HepG2 (cell line): Measurements from ENCODE around the gene SNX12. TPM values are rescaled to one million over a fixed set of nuclear protein-coding genes. Genes with fewer than 3 reads are reported as not detected.

Experiments
- ATAC-seq: fragments of 200-7000 bp; cut with Tn5 transposase; 3 replicates; pipeline ENCODE4 v1.9.1; 2020; ENCODE audit warnings: mild to moderate bottlenecking, moderate library complexity
- BruUV-seq: library from RNA; stranded (reverse); fragments of 400-500 nt; replicated peaks from 2 replicates; lab custom pipeline; 2021; lab: Mats Ljungman, UMichigan
- CTCF ChIA-PET: fragments of 300-600 bp; formaldehyde crosslinking; extraction: SDS; loops from one replicate; lab custom pipeline; 2021; ENCODE audit warnings: low total read pairs, inconsistent platforms, low intra/inter-chr PET ratio; lab: Yijun Ruan, JAX
- POLR2A ChIA-PET: fragments of 350-600 bp; sonication (Branson Sonifier 250); formaldehyde crosslinking; loops from one replicate; lab custom pipeline; 2020; ENCODE audit warnings: antibody characterized with exemption, inconsistent platforms; lab: Yijun Ruan, JAX
- DNase-seq: peaks from one replicate; pipeline ENCODE4 v3.0.0-alpha.2; 2015; ENCODE audit warnings: low spot score
- FAIRE-seq: peaks from 3 replicates; lab custom pipeline; 2011; peaks lifted over from hg19 to GRCh38; lab: Jason Lieb, UNC
- H2AFZ ChIP-seq: one replicate; pipeline ENCODE4 v1.6.1; 2011; ENCODE audit warnings: low read length, inconsistent platforms
- H3K27ac ChIP-seq: fragments of 300-600 bp; 3 replicates; pipeline ENCODE4 v1.8.0; 2011; ENCODE audit warnings: mixed run types, mild to moderate bottlenecking, mixed read lengths, low read length, inconsistent platforms; ENCODE audit not compliant: insufficient read depth; ENCODE audit errors: extremely low read length
- H3K27me3 ChIP-seq, 2 experiments: fragments of 200-600 bp in 1 of 2; 2 replicates in 1 of 2; 3 replicates in 1 of 2; pipeline versions ENCODE4 v1.6.0 to v1.8.0; 2011; ENCODE audit warnings: low read length in 2 of 2, mild to moderate bottlenecking in 2 of 2, moderate library complexity in 2 of 2, inconsistent platforms in 1 of 2; ENCODE audit not compliant: insufficient read depth in 2 of 2, control insufficient read depth in 1 of 2
- H3K36me3 ChIP-seq, 2 experiments: fragments of 200-600 bp in 1 of 2; replicated peaks in 1 of 2; 2 replicates in 1 of 2; 3 replicates in 1 of 2; pipeline versions ENCODE4 v1.5.1 to v1.8.0; 2011; ENCODE audit warnings: low read length in 2 of 2, inconsistent platforms in 1 of 2; ENCODE audit not compliant: insufficient read depth in 2 of 2, control insufficient read depth in 1 of 2
- H3K4me1 ChIP-seq: 2 replicates; pipeline ENCODE4 v1.5.1; 2012; ENCODE audit warnings: low read length, inconsistent platforms; ENCODE audit not compliant: insufficient read depth
- H3K4me2 ChIP-seq: 2 replicates; pipeline ENCODE4 v1.6.0; 2011; ENCODE audit warnings: low read depth, low read length, inconsistent platforms
- H3K4me3 ChIP-seq, 3 experiments: fragments of 200-600 bp in 1 of 3; sonication (generic), shearing (Covaris generic) in 1 of 3; replicated peaks in 1 of 3; 2 replicates each; pipeline ENCODE4 v1.5.1; 2011 to 2016; ENCODE audit warnings: low read length in 3 of 3, inconsistent platforms in 2 of 3, low read depth in 2 of 3, mild to moderate bottlenecking in 2 of 3, control low read depth in 1 of 3, mixed read lengths in 1 of 3; ENCODE audit not compliant: insufficient read depth in 1 of 3
- H3K79me2 ChIP-seq: one replicate; pipeline ENCODE4 v1.6.1; 2011; ENCODE audit warnings: low read length, inconsistent platforms; ENCODE audit not compliant: insufficient read depth
- H3K9ac ChIP-seq: 2 replicates; pipeline ENCODE4 v1.6.0; 2011; ENCODE audit warnings: mild to moderate bottlenecking, low read depth, low read length, inconsistent platforms; ENCODE audit not compliant: insufficient read depth
- H3K9me3 ChIP-seq: 2 replicates; pipeline ENCODE4 v1.5.1; 2012; ENCODE audit warnings: mild to moderate bottlenecking, low read length
- H4K20me1 ChIP-seq: 2 replicates; pipeline ENCODE4 v1.6.0; 2011; ENCODE audit warnings: inconsistent platforms, mild to moderate bottlenecking, low read length, moderate library complexity; ENCODE audit not compliant: insufficient read depth
- ATF5 ChIP-seq: sonication (generic); formaldehyde crosslinking; IDR thresholded peaks from 2 replicates; pipeline ENCODE4 v1.4.0; 2020; ENCODE audit warnings: mild to moderate bottlenecking, low read depth, missing genetic modification reagents
- ZBTB49 ChIP-seq: sonication (generic); formaldehyde crosslinking; IDR thresholded peaks from 2 replicates; pipeline ENCODE4 v1.4.0; 2020; ENCODE audit warnings: missing genetic modification reagents, borderline replicate concordance
- ZMAT5 ChIP-seq: sonication (generic); formaldehyde crosslinking; IDR thresholded peaks from 2 replicates; pipeline ENCODE4 v1.5.0; 2020; ENCODE audit warnings: mild to moderate bottlenecking, low read depth, missing genetic modification reagents, borderline replicate concordance
- ZMYM3 ChIP-seq: sonication (generic); formaldehyde crosslinking; IDR thresholded peaks from 2 replicates; pipeline ENCODE4 v1.5.1; 2020; ENCODE audit warnings: mild to moderate bottlenecking, missing genetic modification reagents
- ZNF468 ChIP-seq: sonication (generic); formaldehyde crosslinking; IDR thresholded peaks from 2 replicates; pipeline ENCODE4 v1.8.0; 2022; ENCODE audit warnings: mild to moderate bottlenecking, moderate library complexity, missing genetic modification reagents
- ZNF770 ChIP-seq: sonication (generic); formaldehyde crosslinking; IDR thresholded peaks from 2 replicates; pipeline ENCODE4 v1.5.0; 2020; ENCODE audit warnings: mild to moderate bottlenecking, missing genetic modification reagents
- whole genome bisulfite sequencing: methylation state at CpG from one replicate; pipeline ENCODE4 v1.1.6; 2017; ENCODE audit warnings: low lambda C conversion rate; 5-methylcytosine and 5-hydroxymethylcytosine counted together
- in situ Hi-C: cut with HindIII; loops from 2 replicates; pipeline ENCODE4 v1.10.0; 2017; ENCODE audit warnings: low pct_unique_long_range_greater_than_20kb; ENCODE audit not compliant: extremely low pct_ligation_motif_present
- intact Hi-C: fragments of 100-400 bp; cut with micrococcal nuclease; formaldehyde crosslinking; loops from one replicate; pipeline ENCODE4 v1.10.0; 2022; ENCODE audit not compliant: unreplicated experiment
- polyA plus RNA-seq, 8 experiments: library from polyadenylated mRNA; depleted of rRNA in 3 of 8; stranded (reverse) in 7 of 8; unstranded in 1 of 8; fragments of >200 nt; fragmentation: Illumina TruSeq in 4 of 8; extraction: Trizol in 4 of 8; gene quantifications; 2 replicates each; pipeline versions ENCODE4 v1.2.1 to v1.2.3, GENCODE V29; 2011 to 2016; ENCODE audit warnings: low read depth in 4 of 8, missing spikeins in 1 of 8, mixed read lengths in 1 of 8; ENCODE audit not compliant: insufficient read depth in 1 of 8
- total RNA-seq, 5 experiments: library from RNA; depleted of rRNA; stranded (reverse); fragments of >200 nt; fragmentation: Illumina TruSeq; extraction: Trizol; gene quantifications; 2 replicates each; pipeline ENCODE4 v1.2.3, GENCODE V29; 2016; ENCODE audit warnings: low read depth in 1 of 5

SNX12 gene
- total and polyA plus RNA-seq, 2 of the 13 experiments (the other 11 are each of a cell fraction or from before 2014, with no cell fraction given), result 30.3 to 42.2 TPM

GRCh38 chrX:71117358-71117757 lies 49.2 kb upstream of the SNX12 start:
- Histone ChIP-seq H3K27ac (no peak overlapping the region), H3K27me3 (no peaks in the 10 kb centered on the region), H3K36me3 (peaks cover 0 to 10% of the 10 kb centered on the region in 2 experiments; a peak in 2 of 5 replicates), H3K9ac (no peak overlapping the region), H3K4me2 (peak overlapping the region; percentile 67), H3K9me3 (no peaks in the 10 kb centered on the region), H3K79me2 (peaks cover 2% of the 10 kb centered on the region), H4K20me1 (no peaks in the 10 kb centered on the region), H3K4me1 (peaks cover 15% of the 10 kb centered on the region; the same call in 1 of the 2 replicates), H3K4me3 (peak overlapping the region; percentile 7 to 75 (median 63); a peak in 5 of 6 replicates), H2AFZ (peak overlapping the region; percentile 27)
- WGBS, result 21% methylated on average over 9 of the region's 10 CpGs
- ATAC-seq (no peak), DNase-seq (no peak), FAIRE-seq (no peak)
- ChIA-PET POLR2A (interaction anchor here (1.4 to 2.2 kb wide), 4 partner anchors 16 to 249 kb away, joined by 4 to 14 read pairs (median 6); partner anchors contain the start of gene TAF1), CTCF (no interaction called here)
- BruUV-seq, result no TSS peak
- peak; percentile 95 for TF ChIP-seq ZNF770 (CRISPR knock-in tag)
- TF ChIP-seq ZNF468 (CRISPR knock-in tag), result no peak
- TF ChIP-seq ZMYM3 (CRISPR knock-in tag), result peak; percentile 51; the same call in 1 of the 2 replicates
- intact Hi-C loops, result no loop called here
- in situ Hi-C loops, result no loop called here

GRCh38 chrX:71111921-71112431 lies 43.8 kb upstream of the SNX12 start:
- no peaks in the 10 kb centered on the region for H3K79me2 ChIP-seq
- H4K20me1 ChIP-seq, result no peaks in the 10 kb centered on the region
- no peak overlapping the region for H3K4me3 ChIP-seq
- no peak overlapping the region for H3K27ac ChIP-seq
- no peak overlapping the region for H3K9ac ChIP-seq
- no peak overlapping the region for H2AFZ ChIP-seq
- H3K36me3 ChIP-seq, result no peaks in the 10 kb centered on the region
- WGBS, result 28% methylated on average over 4 of the region's 5 CpGs
- intact Hi-C loops, result no loop called here
- no peaks in the 10 kb centered on the region for H3K4me1 ChIP-seq
- in situ Hi-C loops, result no loop called here
- FAIRE-seq (no peak), ATAC-seq (no peak), DNase-seq (no peak)
- ChIA-PET POLR2A (no interaction called here), CTCF (no interaction called here)
- peak overlapping the region; percentile 32; the same call in 1 of the 2 replicates for H3K4me2 ChIP-seq
- no peaks in the 10 kb centered on the region for H3K9me3 ChIP-seq
- no peaks in the 10 kb centered on the region for H3K27me3 ChIP-seq
- no TSS peak for BruUV-seq
- no peak for TF ChIP-seq ZMAT5 (CRISPR knock-in tag)
- TF ChIP-seq ATF5 (CRISPR knock-in tag), result no peak
- no peak for TF ChIP-seq ZBTB49 (CRISPR knock-in tag)
